IMR-90 (cell line): Measurements from ENCODE around the gene SCYGR3. TPM values are rescaled to one million over a fixed set of nuclear protein-coding genes. Genes with fewer than 3 reads are reported as not detected.

Experiments
- ATAC-seq: fragments of 200-7000 bp; cut with Tn5 transposase; 2 replicates; pipeline ENCODE4 v1.9.1; 2020; ENCODE audit warnings: low read depth, mild to moderate bottlenecking, moderate library complexity
- BruUV-seq: library from RNA; stranded (reverse); fragments of 400-500 nt; replicated peaks from 2 replicates; lab custom pipeline; 2021; lab: Mats Ljungman, UMichigan
- CTCF ChIA-PET: fragments of 300-600 bp; formaldehyde crosslinking; extraction: SDS; loops from one replicate; lab custom pipeline; 2021; ENCODE audit warnings: antibody characterized with exemption; lab: Yijun Ruan, JAX
- POLR2A ChIA-PET: fragments of 300-600 bp; sonication (Branson Sonifier 250); formaldehyde crosslinking; loops from one replicate; lab custom pipeline; 2022; ENCODE audit warnings: antibody characterized with exemption; ENCODE audit not compliant: unreplicated experiment; lab: Charles Lee
- DNase-seq: peaks from one replicate; pipeline ENCODE4 v3.0.0; 2013
- H2AFZ ChIP-seq: replicated peaks from 2 replicates; pipeline ENCODE3; 2013; ENCODE audit warnings: low read length, mild to moderate bottlenecking; ENCODE audit not compliant: poor library complexity
- H2AK5ac ChIP-seq: 2 replicates; pipeline ENCODE4 v1.6.1; 2013; ENCODE audit warnings: low read depth, low read length, inconsistent platforms
- H2AK9ac ChIP-seq: replicated peaks from 2 replicates; pipeline ENCODE3; 2013; ENCODE audit warnings: mild to moderate bottlenecking, low read depth, low read length, moderate library complexity; ENCODE audit not compliant: poor library complexity
- H2BK120ac ChIP-seq: 2 replicates; pipeline ENCODE4 v1.6.1; 2013; ENCODE audit warnings: low read depth, low read length, inconsistent platforms
- H2BK15ac ChIP-seq: 3 replicates; pipeline ENCODE4 v1.6.1; 2013; ENCODE audit warnings: low read depth, low read length, inconsistent platforms
- H2BK20ac ChIP-seq: 2 replicates; pipeline ENCODE4 v1.6.1; 2013; ENCODE audit warnings: low read depth, mild to moderate bottlenecking, inconsistent platforms, low read length, moderate library complexity
- H2BK5ac ChIP-seq: 2 replicates; pipeline ENCODE4 v1.6.1; 2013; ENCODE audit warnings: mild to moderate bottlenecking, low read depth, low read length, inconsistent platforms; ENCODE audit not compliant: poor library complexity, severe bottlenecking
- H3K14ac ChIP-seq: replicated peaks from 2 replicates; pipeline ENCODE4 v1.6.1; 2013; ENCODE audit warnings: low read depth, low read length, inconsistent platforms
- H3K18ac ChIP-seq: 2 replicates; pipeline ENCODE4 v1.6.1; 2013; ENCODE audit warnings: low read depth, low read length, control low read depth
- H3K23ac ChIP-seq: 2 replicates; pipeline ENCODE4 v1.6.1; 2013; ENCODE audit warnings: low read depth, low read length, inconsistent platforms
- H3K27ac ChIP-seq: 2 replicates; pipeline ENCODE4 v1.5.1; 2013; ENCODE audit warnings: mild to moderate bottlenecking, control low read depth, low read length; ENCODE audit not compliant: insufficient read depth
- H3K27me3 ChIP-seq: 2 replicates; pipeline ENCODE4 v1.6.1; 2013; ENCODE audit warnings: low read length; ENCODE audit not compliant: control insufficient read depth, insufficient read depth
- H3K36me3 ChIP-seq: 2 replicates; pipeline ENCODE4 v1.6.1; 2013; ENCODE audit warnings: low read length, mixed read lengths; ENCODE audit not compliant: control insufficient read depth, insufficient read depth
- H3K4ac ChIP-seq: 2 replicates; pipeline ENCODE4 v1.6.1; 2013; ENCODE audit warnings: low read depth, low read length, inconsistent platforms
- H3K4me1 ChIP-seq: 2 replicates; pipeline ENCODE4 v1.6.1; 2013; ENCODE audit warnings: low read length, mixed read lengths; ENCODE audit not compliant: control insufficient read depth, insufficient read depth
- H3K4me2 ChIP-seq: 2 replicates; pipeline ENCODE4 v1.6.1; 2013; ENCODE audit warnings: low read depth, mild to moderate bottlenecking, control low read depth, low read length, moderate library complexity
- H3K4me3 ChIP-seq: 2 replicates; pipeline ENCODE4 v1.5.1; 2013; ENCODE audit warnings: low read depth, mild to moderate bottlenecking, control low read depth, low read length, moderate library complexity; ENCODE audit not compliant: insufficient read depth
- H3K56ac ChIP-seq: 2 replicates; pipeline ENCODE4 v1.6.1; 2013; ENCODE audit warnings: low read length, inconsistent platforms; ENCODE audit not compliant: insufficient read depth; ENCODE audit errors: extremely low read depth
- H3K79me1 ChIP-seq, 2 experiments: 2 replicates each; pipeline ENCODE4 v1.6.1; 2013; ENCODE audit warnings: low read length in 2 of 2, inconsistent platforms in 1 of 2, low read depth in 1 of 2
- H3K9ac ChIP-seq: 2 replicates; pipeline ENCODE4 v1.6.1; 2013; ENCODE audit warnings: low read depth, low read length, control low read depth
- H3K9me1 ChIP-seq: 2 replicates; pipeline ENCODE4 v1.6.1; 2013; ENCODE audit warnings: low read length, inconsistent platforms; ENCODE audit not compliant: insufficient read depth
- H3K9me3 ChIP-seq: 2 replicates; pipeline ENCODE4 v1.6.1; 2013; ENCODE audit warnings: low read length; ENCODE audit not compliant: control insufficient read depth, insufficient read depth
- H4K20me1 ChIP-seq: 2 replicates; pipeline ENCODE4 v1.6.1; 2013; ENCODE audit warnings: low read length, inconsistent platforms; ENCODE audit not compliant: insufficient read depth
- H4K5ac ChIP-seq: 2 replicates; pipeline ENCODE4 v1.6.1; 2013; ENCODE audit warnings: mild to moderate bottlenecking, low read depth, low read length, control low read depth
- H4K8ac ChIP-seq, 2 experiments: 2 replicates each; pipeline ENCODE4 v1.6.1; 2013; ENCODE audit warnings: low read depth in 2 of 2, low read length in 2 of 2, control low read depth in 1 of 2, inconsistent platforms in 1 of 2
- H4K91ac ChIP-seq: 2 replicates; pipeline ENCODE4 v1.6.1; 2013; ENCODE audit warnings: low read depth, low read length, inconsistent platforms; ENCODE audit not compliant: insufficient read depth
- SMC3 ChIP-seq: fragments of 150-350 bp; IDR thresholded peaks from 2 replicates; pipeline ENCODE4 v1.6.1; 2016; ENCODE audit warnings: low read depth, mild to moderate bottlenecking, antibody characterized with exemption, low read length, moderate library complexity
- WGBS, 2 experiments: methylation state at CpG; one replicate each; pipeline versions ENCODE4 v1.1.5 to v1.1.7; 2013; ENCODE audit warnings: missing lambda C conversion rate in 2 of 2; ENCODE audit not compliant: insufficient read length in 1 of 2; ENCODE audit errors: extremely low coverage in 2 of 2; 5-methylcytosine and 5-hydroxymethylcytosine counted together
- dilution Hi-C: fragments of 300-500 bp; cut with HindIII; formaldehyde crosslinking; loops from one replicate; pipeline ENCODE4 v1.14.3; 2018; ENCODE audit warnings: low sequenced_read_pairs; ENCODE audit not compliant: unreplicated experiment
- in situ Hi-C: fragments of 300-500 bp; cut with MboI; formaldehyde crosslinking; loops from 3 replicates; pipeline ENCODE4 v1.14.3; 2019; ENCODE audit warnings: low sequenced_read_pairs, inconsistent platforms, mixed read lengths
- intact Hi-C: fragments of 100-400 bp; cut with micrococcal nuclease; formaldehyde crosslinking; loops from 2 replicates; pipeline ENCODE4 v1.10.0; 2022
- polyA plus RNA-seq, 3 experiments: library from polyadenylated mRNA; depleted of rRNA; stranded (reverse); fragments of >200 nt; gene quantifications; 2 replicates each; pipeline ENCODE4 v1.2.3, GENCODE V29; 2012; ENCODE audit warnings: low replicate concordance in 1 of 3
- total RNA-seq: library from RNA; depleted of rRNA; stranded (reverse); fragments of >200 nt; gene quantifications from 2 replicates; pipeline ENCODE4 v1.2.3, GENCODE V29; 2012

Gene SCYGR3
- total and polyA plus RNA-seq, 2 of the 4 experiments (the other 2 are of a cell fraction): not detected

- Histone ChIP-seq H3K79me1 (no peaks in the 10 kb centered on the region), H2AFZ (no peak overlapping the region), H4K91ac (no peak overlapping the region), H3K4me2 (no peak overlapping the region), H3K27me3 (peaks cover 2% of the 10 kb centered on the region), H3K9me3 (peaks cover 5% of the 10 kb centered on the region), H3K4me3 (no peak overlapping the region), H3K9me1 (0 out of 2 replicates have a peak, but pooled peaks cover 2% of the 10 kb centered on the region), H4K20me1 (no peaks in the 10 kb centered on the region), H3K4me1 (no peaks in the 10 kb centered on the region), H3K18ac (no peak overlapping the region), H3K23ac (no peak overlapping the region), H4K5ac (no peak overlapping the region), H3K9ac (no peak overlapping the region), H3K14ac (no peak overlapping the region), H2BK20ac (no peak overlapping the region), H3K36me3 (no peaks in the 10 kb centered on the region), H2BK5ac (no peak overlapping the region), H2BK15ac (no peak overlapping the region), H2BK120ac (no peak overlapping the region), H3K4ac (no peak overlapping the region), H3K56ac (no peak overlapping the region), H2AK9ac (no peak overlapping the region), H4K8ac (no peak overlapping the region), H3K27ac (no peak overlapping the region), H2AK5ac (no peak overlapping the region)
- dilution Hi-C loops: no loop called here
- no CpG with 5 or more reads among the region's 2 CpGs for WGBS, 2 experiments
- TF ChIP-seq SMC3: no peak
- intact Hi-C loops: no loop called here
- DNase-seq (no peak), ATAC-seq (no peak)
- ChIA-PET CTCF (no interaction called here), POLR2A (no interaction called here)
- no TSS peak for BruUV-seq
- in situ Hi-C loops: no loop called here
Measured at GRCh38 chr2:227578642-227579041, 36.0 kb downstream of the SCYGR3 start.
